Mucosa of stomach (tissue), 1 donor: ENCODE results near the gene ARPC1A.
"Not testable (repeated sequence)": the region's sequence is repeated elsewhere in the genome, so short reads cannot be mapped to it uniquely, and the experiment has no call there.

Experiments used
- H3K27me3 ChIP-seq: one replicate; pipeline ENCODE4 v1.7.0; 2013; ENCODE audit warnings: mild to moderate bottlenecking, low read length; ENCODE audit not compliant: control insufficient read depth, insufficient read depth
- H3K36me3 ChIP-seq: one replicate; pipeline ENCODE4 v1.7.0; 2013; ENCODE audit warnings: low read length; ENCODE audit not compliant: control insufficient read depth, insufficient read depth
- H3K4me1 ChIP-seq: one replicate; pipeline ENCODE4 v1.7.0; 2013; ENCODE audit warnings: mild to moderate bottlenecking, low read length; ENCODE audit not compliant: control insufficient read depth, insufficient read depth
- H3K4me3 ChIP-seq: one replicate; pipeline ENCODE4 v1.7.0; 2013; ENCODE audit warnings: low read length
- H3K9ac ChIP-seq: one replicate; pipeline ENCODE4 v1.7.0; 2013; ENCODE audit warnings: mild to moderate bottlenecking, low read length, moderate library complexity
- H3K9me3 ChIP-seq: one replicate; pipeline ENCODE4 v1.7.0; 2013; ENCODE audit warnings: mild to moderate bottlenecking, low read length, moderate library complexity; ENCODE audit not compliant: control insufficient read depth
- donor health status: Pancreatic carcinoma.

ARPC1A gene

DNA sequence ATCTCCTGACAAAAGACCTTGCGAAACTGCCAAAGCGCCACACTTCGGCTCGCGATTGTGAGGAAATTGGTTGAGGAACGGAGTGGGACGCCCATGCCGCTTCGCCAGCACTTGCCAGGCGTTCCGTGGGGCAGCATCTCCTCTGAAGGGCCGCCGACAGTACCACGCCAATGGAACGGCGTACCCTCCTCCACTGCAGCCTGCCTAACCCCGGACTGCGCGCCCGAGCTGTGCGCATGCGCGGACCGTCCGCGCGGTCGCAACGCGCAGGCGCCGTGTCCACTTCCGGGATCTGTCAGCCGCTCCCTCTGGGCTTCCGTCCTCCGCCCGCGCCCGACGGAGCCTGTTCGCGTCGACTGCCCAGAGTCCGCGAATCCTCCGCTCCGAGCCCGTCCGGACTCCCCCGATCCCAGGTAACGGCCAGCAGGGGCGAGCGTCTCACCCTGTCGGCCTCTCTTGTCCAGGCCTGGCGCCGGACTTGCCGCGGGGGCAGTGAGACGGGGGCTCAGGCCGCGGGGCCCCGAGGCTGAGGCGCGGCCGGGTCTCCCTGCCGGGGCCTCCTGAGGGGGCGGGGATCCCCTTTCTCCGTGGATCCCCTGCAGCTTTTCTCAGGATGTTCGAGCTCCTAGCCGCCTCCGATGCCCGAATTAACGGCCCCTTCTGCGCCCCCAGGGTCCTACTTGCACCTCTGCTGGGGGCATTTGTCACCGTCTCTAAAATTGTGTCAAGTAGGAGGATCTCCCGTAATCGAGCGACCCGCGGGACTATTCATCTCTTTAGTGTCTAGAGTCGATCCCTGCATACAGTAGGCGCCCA, at the start of gene ARPC1A:
Gene ARPC1A (plus strand): TSS at position 307 of the 816 bp plus-strand sequence. CDS start 7,456 bp downstream, outside the sequence.
- H3K4me1 ChIP-seq, result peaks cover 29% of the 10 kb centered on the region

DNA sequence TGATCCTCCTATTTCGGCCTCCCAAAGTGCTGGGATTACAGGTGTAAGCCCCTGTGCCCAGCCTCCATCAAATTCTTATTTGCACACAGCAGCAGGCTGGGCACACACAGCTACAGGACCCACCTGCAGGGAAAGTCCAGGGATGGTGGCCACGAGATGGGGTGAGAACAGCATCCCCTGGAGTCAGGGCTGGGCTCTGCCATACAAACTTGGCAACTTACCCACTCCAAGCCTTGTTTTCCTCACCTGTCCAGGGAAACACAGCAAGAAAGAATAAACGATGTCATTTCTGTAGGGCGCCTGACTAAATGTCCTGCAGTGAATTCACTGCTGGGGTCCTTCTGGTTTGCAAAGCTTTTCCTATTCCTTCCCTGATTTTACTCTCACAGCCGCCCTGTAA, 47.5 kb upstream of the ARPC1A start:
- peaks cover 25% of the 10 kb centered on the region for H3K4me1 ChIP-seq
- peaks cover 3% of the 10 kb centered on the region for H3K27me3 ChIP-seq
- H3K9me3 ChIP-seq, result no peaks in the 10 kb centered on the region
- H3K4me3 ChIP-seq, result no peak overlapping the region
- H3K36me3 ChIP-seq, result no peaks in the 10 kb centered on the region
- no peak overlapping the region for H3K9ac ChIP-seq

More for the DNA sequence above, at the start of gene ARPC1A:
- Histone ChIP-seq H3K9ac (peak within 1 kb of the TSS; percentile 99), H3K27me3 (no peaks in the 10 kb centered on the region), H3K4me3 (peak within 1 kb of the TSS; percentile 92), H3K9me3 (no peaks in the 10 kb centered on the region), H3K36me3 (no peaks in the 10 kb centered on the region)

DNA sequence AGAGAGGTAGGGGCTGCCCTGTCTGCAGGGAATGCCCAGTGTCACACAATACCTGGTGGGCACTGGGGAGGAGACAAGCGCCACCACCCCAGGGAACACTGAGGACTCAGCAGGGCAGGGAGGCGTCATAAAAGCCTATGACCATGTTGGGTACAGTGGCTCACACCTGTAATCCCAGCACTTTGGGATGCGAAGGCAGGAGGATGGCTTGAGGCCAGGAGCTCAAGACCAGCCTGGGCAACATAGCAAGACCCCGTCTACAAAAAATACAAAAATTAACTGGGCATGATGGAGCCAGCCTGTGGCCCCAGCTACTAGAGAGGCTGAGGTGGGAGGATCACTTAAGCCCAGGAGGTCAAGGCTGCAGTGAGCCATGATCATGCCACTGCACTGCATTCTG, 41.5 kb upstream of the ARPC1A start:
- not testable (repeated sequence) for H3K27me3 ChIP-seq, H3K4me1 ChIP-seq, H3K36me3 ChIP-seq, H3K4me3 ChIP-seq, H3K9me3 ChIP-seq, H3K9ac ChIP-seq

DNA sequence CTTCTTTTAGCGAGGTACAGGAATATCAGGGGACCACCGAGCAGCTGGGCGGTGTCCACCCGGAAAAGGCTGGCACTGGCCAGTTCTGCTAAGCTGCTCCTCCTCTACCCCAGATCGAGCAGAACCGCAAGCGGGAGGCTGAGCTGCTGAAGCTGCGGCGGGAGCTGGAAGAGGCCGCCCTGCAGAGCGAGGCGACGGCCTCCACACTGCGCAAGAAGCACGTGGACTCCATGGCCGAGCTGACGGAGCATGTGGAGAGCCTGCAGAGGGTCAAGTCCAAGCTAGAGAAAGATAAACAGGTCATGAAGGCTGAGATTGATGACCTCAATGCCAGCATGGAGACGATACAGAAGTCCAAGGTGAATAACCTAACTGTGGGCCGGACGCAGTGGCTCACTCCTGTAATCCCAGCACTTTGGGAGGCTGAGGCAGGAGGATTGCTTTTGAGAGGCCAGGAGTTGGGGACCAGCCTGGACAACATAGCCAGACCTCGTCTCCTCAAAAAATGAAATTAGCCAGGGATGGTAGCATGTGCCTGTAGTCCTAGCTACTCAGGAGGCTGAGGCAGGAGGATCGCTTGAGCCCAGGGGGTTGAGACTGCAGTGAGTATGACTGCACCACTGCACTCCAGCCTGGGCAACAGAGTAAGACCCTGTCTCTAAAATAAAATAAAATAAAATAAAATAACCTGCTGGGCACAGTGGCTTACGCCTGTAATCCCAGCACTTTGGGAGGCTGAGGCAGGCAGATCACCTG, 37.7 kb upstream of the ARPC1A start:
- H3K4me1 ChIP-seq, result peaks cover 21% of the 10 kb centered on the region

DNA sequence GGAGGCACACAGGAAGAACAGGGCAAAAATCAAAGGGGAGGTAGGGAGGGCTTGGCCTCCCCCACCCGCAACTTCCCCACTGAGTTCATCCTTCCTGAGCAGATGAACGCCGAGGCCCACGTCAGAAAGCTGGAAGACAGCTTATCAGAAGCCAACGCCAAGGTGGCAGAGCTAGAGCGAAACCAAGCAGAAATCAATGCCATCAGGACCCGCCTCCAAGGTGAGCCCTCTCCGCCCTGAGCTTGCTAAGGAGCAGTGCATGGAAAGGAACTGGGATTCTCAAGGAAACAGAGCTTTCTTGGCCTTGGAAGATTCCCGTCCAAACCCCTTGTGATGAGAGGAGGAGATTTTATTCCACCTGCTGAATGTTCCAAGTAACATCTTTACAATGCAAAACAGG, 36.5 kb upstream of the ARPC1A start:
- Histone ChIP-seq H3K27me3 (no peaks in the 10 kb centered on the region), H3K36me3 (no peaks in the 10 kb centered on the region), H3K9ac (peak overlapping the region; percentile 47), H3K9me3 (no peaks in the 10 kb centered on the region), H3K4me1 (peaks cover 21% of the 10 kb centered on the region), H3K4me3 (no peak overlapping the region)

More for the DNA sequence above, 37.7 kb upstream of the ARPC1A start:
- Histone ChIP-seq H3K27me3 (no peaks in the 10 kb centered on the region), H3K9ac (no peak overlapping the region), H3K9me3 (no peaks in the 10 kb centered on the region), H3K4me3 (no peak overlapping the region), H3K36me3 (no peaks in the 10 kb centered on the region)

DNA sequence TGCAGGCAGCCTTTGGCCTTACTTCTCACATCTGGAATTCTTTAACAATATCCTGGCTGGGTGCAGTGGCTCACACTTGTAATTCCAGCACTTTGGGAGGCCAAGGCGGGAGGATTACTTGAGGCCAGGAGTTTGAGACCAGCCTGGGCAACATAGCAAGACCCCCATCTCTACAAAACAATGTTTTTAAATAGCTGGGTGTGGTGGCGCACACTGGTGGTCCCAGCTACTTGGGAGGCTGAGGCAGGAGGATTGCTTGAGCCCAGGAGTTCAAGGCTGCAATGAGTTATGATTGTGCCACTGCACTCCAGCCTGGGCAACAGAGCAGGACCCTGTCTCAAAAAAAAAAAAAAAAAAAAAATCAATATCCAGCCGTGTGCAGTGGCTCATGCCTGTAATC, 35.5 kb upstream of the ARPC1A start:
- H3K9me3 ChIP-seq, H3K36me3 ChIP-seq, H3K9ac ChIP-seq, H3K4me3 ChIP-seq, H3K27me3 ChIP-seq: not testable (repeated sequence)
- peaks cover 21% of the 10 kb centered on the region for H3K4me1 ChIP-seq

DNA sequence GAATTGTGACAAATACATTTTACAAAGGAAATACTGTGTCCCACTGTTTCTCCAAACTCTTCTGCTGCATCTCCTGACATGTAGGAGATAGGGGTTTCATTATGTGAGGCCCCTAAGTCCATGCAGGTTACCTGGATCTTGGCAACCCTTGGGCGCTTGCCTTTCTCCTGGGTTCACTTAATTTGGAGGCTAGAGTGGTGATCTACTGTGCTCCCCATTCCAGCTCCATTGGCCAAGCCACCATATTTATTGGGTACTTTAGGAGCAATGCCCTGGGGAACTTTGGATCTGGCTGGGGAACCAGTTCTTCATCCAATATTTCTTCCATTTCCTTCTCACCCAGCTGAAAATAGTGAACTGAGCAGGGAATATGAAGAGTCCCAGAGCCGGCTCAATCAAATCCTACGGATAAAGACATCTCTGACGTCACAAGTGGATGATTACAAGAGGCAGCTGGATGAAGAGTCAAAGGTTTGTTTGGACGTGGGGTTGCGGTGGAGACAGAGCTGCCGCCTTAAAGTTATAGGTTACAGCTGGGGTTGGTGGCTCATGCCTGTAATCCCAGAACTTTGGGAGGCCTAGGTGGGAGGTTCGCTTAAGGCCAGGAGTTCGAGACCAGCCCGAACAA, 34.6 kb upstream of the ARPC1A start:
- no peaks in the 10 kb centered on the region for H3K27me3 ChIP-seq
- no peaks in the 10 kb centered on the region for H3K9me3 ChIP-seq
- no peak overlapping the region for H3K4me3 ChIP-seq
- H3K36me3 ChIP-seq, result no peaks in the 10 kb centered on the region
- peaks cover 21% of the 10 kb centered on the region for H3K4me1 ChIP-seq
- H3K9ac ChIP-seq, result no peak overlapping the region

DNA sequence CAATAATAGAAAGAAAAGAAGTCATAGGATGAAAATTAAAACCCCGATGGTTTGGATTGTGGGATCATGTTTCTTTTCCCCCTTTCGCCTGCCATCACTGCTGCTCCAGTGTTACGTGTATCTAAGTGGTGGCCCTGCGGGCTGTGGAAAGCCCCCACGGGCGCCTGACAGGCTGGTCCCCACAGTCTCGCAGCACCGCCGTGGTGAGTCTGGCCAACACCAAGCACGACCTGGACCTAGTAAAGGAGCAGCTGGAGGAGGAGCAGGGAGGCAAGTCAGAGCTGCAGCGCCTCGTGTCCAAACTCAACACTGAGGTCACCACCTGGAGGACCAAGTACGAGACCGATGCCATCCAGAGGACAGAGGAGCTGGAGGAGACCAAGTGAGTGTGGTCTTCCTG, 33.6 kb upstream of the ARPC1A start:
- H3K9ac ChIP-seq, result no peak overlapping the region
- H3K4me3 ChIP-seq, result no peak overlapping the region
- no peaks in the 10 kb centered on the region for H3K9me3 ChIP-seq
- H3K36me3 ChIP-seq, result no peaks in the 10 kb centered on the region
- peaks cover 21% of the 10 kb centered on the region for H3K4me1 ChIP-seq
- no peaks in the 10 kb centered on the region for H3K27me3 ChIP-seq

DNA sequence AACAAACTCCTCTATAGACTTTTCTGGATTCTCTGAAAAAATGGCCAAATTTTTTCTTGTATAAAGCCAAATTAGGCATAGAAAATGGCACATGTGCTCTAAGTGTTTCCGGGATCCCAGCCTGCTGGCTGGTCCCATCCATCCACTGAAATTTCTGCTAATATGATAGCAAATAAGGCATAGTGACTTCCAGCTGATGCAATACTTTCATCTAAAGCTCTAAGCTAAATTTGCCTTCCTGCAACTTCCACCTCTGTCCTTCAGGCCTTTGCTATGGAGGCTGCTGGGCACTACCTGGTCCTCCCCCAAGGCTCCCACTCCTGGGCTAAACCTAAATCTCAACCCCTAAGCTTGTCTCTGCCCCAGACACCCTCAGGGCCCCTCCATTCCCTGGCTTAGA, 32.5 kb upstream of the ARPC1A start:
- H3K9me3 ChIP-seq, result no peaks in the 10 kb centered on the region

DNA sequence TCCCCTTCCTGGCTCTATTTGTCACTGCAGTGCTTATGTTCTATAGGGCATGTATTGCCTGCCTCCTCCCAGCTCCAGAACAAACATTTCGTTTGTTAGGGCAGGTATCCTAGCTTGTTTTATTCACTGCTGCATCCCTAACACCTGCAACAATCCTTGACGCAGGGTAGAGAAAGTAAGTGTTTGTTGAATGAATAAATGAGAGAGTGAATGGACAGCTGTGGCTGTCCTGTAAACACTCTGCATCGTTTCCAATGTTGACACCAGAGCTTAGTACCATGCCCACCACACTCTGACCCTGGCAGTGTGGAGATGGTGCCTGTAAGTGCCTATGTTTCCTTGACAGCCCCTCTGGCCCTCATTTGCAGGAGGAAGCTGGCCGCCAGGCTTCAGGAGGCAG, 32.0 kb upstream of the ARPC1A start:
- Histone ChIP-seq H3K4me3 (no peak overlapping the region), H3K9ac (no peak overlapping the region), H3K36me3 (no peaks in the 10 kb centered on the region), H3K27me3 (no peaks in the 10 kb centered on the region), H3K9me3 (no peaks in the 10 kb centered on the region), H3K4me1 (peaks cover 20% of the 10 kb centered on the region)

More for the DNA sequence above, 32.5 kb upstream of the ARPC1A start:
- H3K36me3 ChIP-seq, result no peaks in the 10 kb centered on the region
- peaks cover 21% of the 10 kb centered on the region for H3K4me1 ChIP-seq
- no peak overlapping the region for H3K4me3 ChIP-seq
- H3K27me3 ChIP-seq, result no peaks in the 10 kb centered on the region
- H3K9ac ChIP-seq, result no peak overlapping the region

DNA sequence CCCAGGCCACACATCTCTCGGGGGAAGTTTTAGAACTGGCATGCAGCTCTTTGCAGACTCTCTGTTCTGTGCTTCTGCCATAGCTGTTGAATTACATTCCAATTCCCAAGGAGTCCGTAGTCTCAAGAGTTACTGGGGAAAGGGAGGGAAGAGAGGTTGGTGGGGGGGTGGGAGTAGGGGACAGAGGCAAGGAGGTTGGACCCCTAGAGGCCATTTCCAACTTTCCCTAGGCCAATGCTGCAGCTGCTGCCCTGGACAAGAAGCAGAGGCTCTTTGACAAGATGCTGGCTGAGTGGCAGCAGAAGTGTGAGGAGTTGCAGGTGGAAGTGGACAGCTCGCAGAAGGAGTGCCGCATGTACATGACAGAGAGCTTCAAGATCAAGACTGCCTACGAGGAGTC, 29.2 kb upstream of the ARPC1A start:
- Histone ChIP-seq H3K36me3 (no peaks in the 10 kb centered on the region), H3K9ac (no peak overlapping the region), H3K4me1 (no peaks in the 10 kb centered on the region), H3K9me3 (no peaks in the 10 kb centered on the region), H3K4me3 (no peak overlapping the region), H3K27me3 (no peaks in the 10 kb centered on the region)

DNA sequence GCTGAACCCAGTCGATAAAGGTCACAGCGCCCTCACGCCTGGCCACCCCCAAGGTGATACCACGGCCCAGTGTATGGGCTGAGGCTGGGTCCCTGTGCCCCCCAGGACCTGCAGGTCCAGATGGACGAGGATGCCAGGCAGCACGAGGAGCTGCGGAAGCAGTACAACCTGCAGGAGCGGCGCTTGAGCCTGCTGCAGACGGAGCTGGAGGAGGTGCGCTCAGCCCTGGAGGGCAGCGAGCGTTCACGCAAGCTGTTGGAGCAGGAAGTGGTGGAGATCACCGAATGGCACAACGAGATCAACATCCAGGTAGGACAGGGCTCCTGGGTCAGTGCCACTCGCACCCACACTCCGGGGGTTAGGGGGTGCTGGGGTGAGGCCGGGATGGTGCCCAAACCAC, 24.2 kb upstream of the ARPC1A start:
- no peaks in the 10 kb centered on the region for H3K4me1 ChIP-seq
- no peak overlapping the region for H3K4me3 ChIP-seq
- no peak overlapping the region for H3K9ac ChIP-seq
- H3K9me3 ChIP-seq, result no peaks in the 10 kb centered on the region
- no peaks in the 10 kb centered on the region for H3K36me3 ChIP-seq
- no peaks in the 10 kb centered on the region for H3K27me3 ChIP-seq
